ENCODE results near the gene LGSN.

The LGSN gene

GRCh38 chr6:63313111-63313510, 6.7 kb downstream of the LGSN start:
- Histone ChIP-seq H3K36me3 (no peaks in the 10 kb centered on the region), H3K4me3 (no peak overlapping the region), H3K9ac (no peak overlapping the region), H3K4me2 (no peak overlapping the region), H3K9me3 (no peaks in the 10 kb centered on the region), H4K20me1 (no peaks in the 10 kb centered on the region), H3K27ac (no peak overlapping the region), H3K4me1 (no peaks in the 10 kb centered on the region), H3K27me3 (no peaks in the 10 kb centered on the region)
- no peak for TF ChIP-seq Cebpa-rat (IDR thresholded peaks at IDR 0.05)

GRCh38 chr6:63307581-63308246, 12.1 kb downstream of the LGSN start:
- no peak for TF ChIP-seq Cebpa-rat (IDR thresholded peaks at IDR 0.05)
- no peaks in the 10 kb centered on the region for H3K36me3 ChIP-seq
- no peaks in the 10 kb centered on the region for H3K4me1 ChIP-seq
- H3K27ac ChIP-seq, result no peak overlapping the region
- no peak overlapping the region for H3K4me3 ChIP-seq
- H3K4me2 ChIP-seq, result no peak overlapping the region
- no peak overlapping the region for H3K9ac ChIP-seq
- H3K9me3 ChIP-seq, result no peaks in the 10 kb centered on the region
- no peaks in the 10 kb centered on the region for H4K20me1 ChIP-seq
- H3K27me3 ChIP-seq, result no peaks in the 10 kb centered on the region

DNA sequence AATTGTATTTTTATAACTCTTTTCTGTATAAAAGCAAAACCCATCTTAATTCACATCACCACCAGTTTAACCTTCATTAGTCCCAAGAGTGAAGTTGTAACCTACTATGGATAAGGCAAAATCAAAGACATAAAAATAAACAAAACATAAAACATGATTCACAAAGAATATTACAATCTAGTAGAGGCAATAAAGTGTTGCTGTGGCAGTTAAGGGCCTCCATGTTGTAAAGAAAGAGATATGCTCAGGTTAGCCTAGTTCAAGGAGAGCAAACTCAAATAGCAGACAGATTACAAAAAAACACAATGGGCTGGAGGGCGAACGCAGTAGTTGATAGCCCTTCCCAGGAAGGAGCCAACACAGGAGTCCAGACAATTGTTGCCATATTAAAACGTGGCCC, 13.4 kb downstream of the LGSN start:
- no peak overlapping the region for H3K9ac ChIP-seq
- H3K36me3 ChIP-seq, result no peaks in the 10 kb centered on the region
- no peak overlapping the region for H3K4me2 ChIP-seq
- H4K20me1 ChIP-seq, result no peaks in the 10 kb centered on the region
- no peaks in the 10 kb centered on the region for H3K27me3 ChIP-seq
- no peaks in the 10 kb centered on the region for H3K9me3 ChIP-seq
- no peak overlapping the region for H3K27ac ChIP-seq
- H3K4me1 ChIP-seq, result no peaks in the 10 kb centered on the region
- no peak for TF ChIP-seq Cebpa-rat (IDR thresholded peaks at IDR 0.05)
- H3K4me3 ChIP-seq, result no peak overlapping the region

- no peak for TF ChIP-seq Cebpa-rat (IDR thresholded peaks at IDR 0.05)
- Histone ChIP-seq H3K9me3 (no peaks in the 10 kb centered on the region), H4K20me1 (no peaks in the 10 kb centered on the region), H3K9ac (no peak overlapping the region), H3K4me2 (no peak overlapping the region), H3K4me3 (no peak overlapping the region), H3K36me3 (no peaks in the 10 kb centered on the region), H3K4me1 (no peaks in the 10 kb centered on the region), H3K27ac (no peak overlapping the region), H3K27me3 (no peaks in the 10 kb centered on the region)
These were observed 14.5 kb downstream of the LGSN start for GRCh38 chr6:63305277-63305676.

DNA sequence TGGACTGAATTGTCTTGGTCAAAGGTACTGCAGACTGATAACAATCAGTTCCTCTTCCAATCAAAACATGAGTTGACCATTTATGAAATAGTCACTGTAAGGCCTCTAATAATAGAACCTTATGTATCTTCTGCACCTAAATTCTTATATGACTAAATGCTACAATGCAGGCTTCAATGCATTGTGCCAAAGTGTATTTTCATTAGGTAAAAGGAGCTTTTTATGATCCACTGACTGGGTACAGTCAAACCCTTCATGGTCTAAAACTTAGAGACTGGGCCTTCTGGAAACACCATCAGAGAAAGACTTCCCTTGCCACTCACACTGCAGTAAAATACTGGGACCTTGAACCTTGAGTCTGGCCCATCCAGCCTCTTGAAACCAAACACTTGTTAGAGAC, 16.3 kb downstream of the LGSN start:
- Histone ChIP-seq H3K36me3 (no peaks in the 10 kb centered on the region), H3K9me3 (no peaks in the 10 kb centered on the region), H3K4me3 (no peak overlapping the region), H3K27me3 (no peaks in the 10 kb centered on the region), H3K9ac (no peak overlapping the region), H3K4me2 (no peak overlapping the region), H3K4me1 (no peaks in the 10 kb centered on the region), H3K27ac (no peak overlapping the region), H4K20me1 (no peaks in the 10 kb centered on the region)
- no peak for TF ChIP-seq Cebpa-rat (IDR thresholded peaks at IDR 0.05)

GRCh38 chr6:63299667-63300066, 20.1 kb downstream of the LGSN start:
- H3K4me2 ChIP-seq, result no peak overlapping the region
- no peak overlapping the region for H3K4me3 ChIP-seq
- H3K9ac ChIP-seq, result no peak overlapping the region
- no peaks in the 10 kb centered on the region for H3K9me3 ChIP-seq
- H3K27me3 ChIP-seq, result no peaks in the 10 kb centered on the region
- H3K4me1 ChIP-seq, result no peaks in the 10 kb centered on the region
- no peaks in the 10 kb centered on the region for H3K36me3 ChIP-seq
- TF ChIP-seq Cebpa-rat (IDR thresholded peaks at IDR 0.05), result no peak
- H3K27ac ChIP-seq, result no peak overlapping the region
- H4K20me1 ChIP-seq, result no peaks in the 10 kb centered on the region

DNA sequence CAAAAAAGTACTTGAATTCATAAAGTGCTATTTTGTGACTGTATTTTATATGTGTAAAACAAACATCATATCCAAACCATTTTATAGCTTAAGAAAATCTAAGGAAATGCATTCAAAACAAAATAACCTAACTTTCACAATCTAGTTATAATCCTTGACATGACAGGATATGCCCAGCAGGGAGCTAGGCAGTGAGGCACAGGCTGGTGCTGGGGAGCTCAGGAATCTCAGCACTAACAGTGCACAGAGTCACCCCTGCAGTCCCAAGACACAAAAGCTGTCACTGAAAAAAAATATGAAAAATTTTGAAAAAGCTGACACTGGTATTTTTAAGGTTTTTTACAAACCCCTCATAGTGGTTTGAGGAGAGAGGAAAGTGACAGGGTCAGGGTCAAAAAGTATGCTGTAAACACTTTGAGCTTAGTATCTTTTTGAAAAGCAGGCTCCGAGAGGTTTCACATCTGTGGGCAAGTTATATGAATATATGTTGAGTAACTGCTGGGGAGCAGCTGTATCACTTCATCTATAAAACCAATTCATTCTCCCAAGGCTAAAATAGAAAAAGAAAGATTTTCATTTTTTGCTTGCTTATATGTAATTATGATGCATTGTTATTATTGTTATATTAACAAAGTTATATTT, 24.1 kb downstream of the LGSN start:
- H3K9me3 ChIP-seq, result no peaks in the 10 kb centered on the region
- no peak for TF ChIP-seq Cebpa-rat (IDR thresholded peaks at IDR 0.05)
- H3K4me3 ChIP-seq, result no peak overlapping the region
- H3K27me3 ChIP-seq, result no peaks in the 10 kb centered on the region
- no peaks in the 10 kb centered on the region for H3K4me1 ChIP-seq
- H3K27ac ChIP-seq, result no peak overlapping the region
- no peak overlapping the region for H3K9ac ChIP-seq
- no peaks in the 10 kb centered on the region for H4K20me1 ChIP-seq
- H3K36me3 ChIP-seq, result no peaks in the 10 kb centered on the region
- no peak overlapping the region for H3K4me2 ChIP-seq

DNA sequence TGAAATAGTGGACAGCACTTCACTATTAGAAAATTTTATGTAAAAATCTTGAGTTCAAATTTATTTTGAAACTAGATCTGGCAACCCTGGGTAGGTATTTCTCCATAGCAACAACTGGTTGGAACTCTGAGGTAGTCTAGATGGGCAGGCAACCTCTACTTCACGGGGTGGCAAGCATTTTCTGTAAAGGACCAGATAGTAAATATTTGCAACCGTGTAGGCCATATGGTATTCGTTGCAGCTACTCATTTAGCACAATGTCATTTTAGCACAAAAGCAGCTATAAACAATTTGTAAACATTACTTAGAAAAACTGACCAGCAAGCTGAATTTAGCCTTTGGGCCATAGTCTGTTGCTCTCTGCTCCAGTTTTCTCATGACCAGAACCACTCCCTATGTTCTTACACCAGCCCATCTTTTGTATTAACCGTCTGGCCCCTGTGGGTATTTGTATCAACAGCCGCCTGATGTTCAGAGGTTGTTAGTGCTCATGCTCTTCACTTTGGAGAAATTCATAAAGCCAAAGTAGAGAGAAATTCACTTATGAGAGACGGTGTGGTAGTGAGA, 29.2 kb downstream of the LGSN start:
- H3K27ac ChIP-seq, result no peak overlapping the region
- no peaks in the 10 kb centered on the region for H3K36me3 ChIP-seq
- no peak overlapping the region for H3K4me3 ChIP-seq
- H3K4me2 ChIP-seq, result no peak overlapping the region
- no peaks in the 10 kb centered on the region for H3K4me1 ChIP-seq
- TF ChIP-seq Cebpa-rat (IDR thresholded peaks at IDR 0.05), result no peak
- no peak overlapping the region for H3K9ac ChIP-seq
- H3K9me3 ChIP-seq, result no peaks in the 10 kb centered on the region
- H4K20me1 ChIP-seq, result no peaks in the 10 kb centered on the region
- no peaks in the 10 kb centered on the region for H3K27me3 ChIP-seq

DNA sequence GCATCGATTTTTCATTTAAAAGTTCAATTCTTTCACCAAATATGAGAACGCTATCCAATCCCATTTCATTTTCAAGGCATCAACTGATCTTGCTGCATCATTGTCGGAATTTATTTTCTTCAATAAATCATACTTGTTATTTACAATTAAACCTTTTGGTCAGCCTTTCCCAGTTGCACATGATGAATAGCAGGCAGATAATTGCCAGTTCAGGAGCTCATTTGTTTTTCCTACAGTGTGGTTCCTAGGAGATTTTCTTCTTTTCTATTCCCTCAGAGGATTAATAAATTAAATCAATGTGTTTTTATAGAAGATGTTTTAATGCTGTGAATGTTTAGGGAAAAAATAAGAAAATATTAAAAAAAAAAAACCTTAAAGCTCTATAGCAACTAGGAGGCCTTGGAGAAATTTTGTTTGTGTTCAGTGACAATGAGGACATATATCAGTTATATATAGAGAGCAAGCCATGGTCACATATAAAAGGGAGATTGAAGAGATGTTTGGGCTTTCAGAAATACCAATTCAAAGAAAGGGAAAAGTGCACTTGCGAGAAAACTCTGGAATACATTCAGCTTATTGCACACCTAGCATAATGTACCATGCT, 30.4 kb downstream of the LGSN start:
- H3K9me3 ChIP-seq, result no peaks in the 10 kb centered on the region
- H3K4me1 ChIP-seq, result no peaks in the 10 kb centered on the region
- H3K9ac ChIP-seq, result no peak overlapping the region
- H3K27ac ChIP-seq, result no peak overlapping the region
- H3K4me2 ChIP-seq, result no peak overlapping the region
- TF ChIP-seq Cebpa-rat (IDR thresholded peaks at IDR 0.05), result no peak
- no peaks in the 10 kb centered on the region for H3K27me3 ChIP-seq
- no peaks in the 10 kb centered on the region for H4K20me1 ChIP-seq
- no peak overlapping the region for H3K4me3 ChIP-seq
- H3K36me3 ChIP-seq, result no peaks in the 10 kb centered on the region

DNA sequence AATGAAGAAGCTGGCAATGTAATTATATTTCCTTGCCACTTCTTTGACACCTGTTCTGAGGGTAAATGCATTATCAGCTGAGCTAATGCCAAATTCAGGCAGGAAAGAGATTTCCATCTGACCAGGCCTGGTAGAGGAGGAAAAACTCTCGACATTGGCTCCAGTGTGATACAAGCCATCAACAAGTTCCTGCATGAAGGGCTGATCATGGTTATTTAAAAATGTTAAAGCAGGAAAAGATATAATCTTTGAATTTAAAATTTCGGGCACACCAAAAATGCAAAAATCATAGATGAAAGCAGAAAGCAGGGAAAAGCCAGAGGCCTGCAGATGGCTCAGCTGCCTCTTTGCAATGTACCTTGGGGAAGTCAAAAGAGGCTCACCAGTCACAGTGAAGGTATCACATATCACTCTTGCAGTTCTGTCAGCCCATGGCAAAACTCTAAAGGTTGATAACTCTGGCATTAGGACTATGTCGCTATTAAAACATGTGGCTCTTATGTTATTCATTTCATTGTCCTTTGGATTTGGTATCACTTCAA, 39.1 kb downstream of the LGSN start:
- Histone ChIP-seq H3K4me1 (no peaks in the 10 kb centered on the region), H3K9ac (no peak overlapping the region), H3K27me3 (no peaks in the 10 kb centered on the region), H4K20me1 (no peaks in the 10 kb centered on the region), H3K27ac (no peak overlapping the region), H3K36me3 (no peaks in the 10 kb centered on the region), H3K4me2 (no peak overlapping the region), H3K9me3 (no peaks in the 10 kb centered on the region), H3K4me3 (no peak overlapping the region)
- TF ChIP-seq Cebpa-rat (IDR thresholded peaks at IDR 0.05), result no peak

All from BLaER1 (cell line).